A549 treated with AZD9567 at 1 μM for 4 hours (cell line): ENCODE measurements around the gene VEGFA. TPM values are rescaled to one million over a fixed set of nuclear protein-coding genes. Genes with fewer than 3 reads are reported as not detected.

Source experiments
- total RNA-seq: library from RNA; stranded (reverse); fragments of 200-300 nt; extraction: Qiagen RNA extraction; gene quantifications from 5 replicates; pipeline ENCODE4 v1.2.3, GENCODE V29; 2022; ENCODE audit not compliant: insufficient read depth

VEGFA gene
- total RNA-seq: 28.4 to 35.0 TPM (median 30.1 TPM) in 5 replicates

GRCh38 chr6:43769526-43770371, at the start of gene VEGFA:
Gene VEGFA (plus strand): TSS chr6:43770211.

Other genes with a start within 250 kb of the VEGFA start
- 26.8 to 30.6 TPM (median 29.0 TPM) in 5 replicates for gene XPO5, start 194.2 kb upstream of the VEGFA start, total RNA-seq
- 7.4 to 11.1 TPM (median 10.1 TPM) in 5 replicates for gene POLH, start 194.0 kb upstream of the VEGFA start, total RNA-seq
- gene GTPBP2, start 140.9 kb upstream of the VEGFA start, total RNA-seq: 13.0 to 21.2 TPM (median 19.4 TPM) in 5 replicates
- gene MAD2L1BP, start 134.4 kb upstream of the VEGFA start, total RNA-seq: 25.7 to 38.6 TPM (median 38.2 TPM) in 5 replicates
- 0.19 to 0.30 TPM (median 0.23 TPM) in 4 of 5 replicates, not detected in the other for gene RSPH9, start 125.2 kb upstream of the VEGFA start, total RNA-seq
- gene MRPS18A, start 82.4 kb upstream of the VEGFA start, total RNA-seq: 45.0 to 48.9 TPM (median 47.7 TPM) in 5 replicates